OCI-LY3 (cell line): ENCODE measurements around the gene SELL.

Experiments
- CTCF ChIP-seq: fragments of 200-600, 300-600 bp; sonication (generic); IDR thresholded peaks from 2 replicates; pipeline ENCODE4 v1.5.1; 2014; ENCODE audit warnings: antibody characterized with exemption, low read length, low read depth
- EZH2phosphoT487 ChIP-seq: fragments of 200-600 bp; shearing (Covaris generic); IDR thresholded peaks from 2 replicates; pipeline ENCODE4 v1.6.1; 2018; ENCODE audit warnings: antibody characterized with exemption, mixed run types, low read depth

GRCh38 chr1:169708647-169709046, 2.8 kb downstream of the SELL start:
- no peak for TF ChIP-seq CTCF
- TF ChIP-seq EZH2phosphoT487, result no peak
